ENCODE measurements around the gene NNMT. TPM values are rescaled to one million over a fixed set of nuclear protein-coding genes. Genes with fewer than 3 reads are reported as not detected.
A peak's percentile ranks its signal among the peaks of the same experiment; 100 is the strongest.

NNMT gene
- total and polyA plus RNA-seq, 9 of the 15 experiments (the other 6 are each of a cell fraction or from before 2014, with no cell fraction given), result 6.1 to 15.0 (median 11.2) TPM

- 0 out of 2 replicates have a peak, but pooled peaks have one; percentile 34 for TF ChIP-seq AFF4 (CRISPR knock-in tag; IDR thresholded peaks at IDR 0.05)
Measured at GRCh38 chr11:114296605-114297372, 590 bp downstream of the NNMT start (continued).

- no peak overlapping the region for H3K4me3 ChIP-seq
- no peaks in the 10 kb centered on the region for H3K9me3 ChIP-seq (replicated peaks; ENCODE audit: control insufficient read depth, insufficient read depth, low read depth, low read length)
- 36% methylated on average over 8 of the region's 8 CpGs for WGBS (ENCODE audit: insufficient coverage, low coverage, missing lambda C conversion rate)
- peaks cover 2% of the 10 kb centered on the region; the same call in 1 of the 3 replicates for H3K79me2 ChIP-seq (ENCODE audit: control insufficient read depth, insufficient read depth, low read length)
- ATAC-seq (peak; percentile 24), DNase-seq (ENCODE audit: extremely low read depth in 1 of 4, low spot score in 3 of 4) (peak in 3 of 4 experiments; percentile 21 to 48 (median 32)), FAIRE-seq (no peak)
- ChIA-PET POLR2A (interaction anchor here (0.6 to 1.0 kb wide), 3 partner anchors 17 to 272 kb away, joined by 3 to 4 read pairs (median 3); no protein-coding TSS in a partner anchor), CTCF (ENCODE audit: low intra/inter-chr PET ratio) (interaction anchor here (0.7 kb wide), 1 partner anchor 137 kb away, joined by 4 read pairs; no protein-coding TSS in a partner anchor)
- H3K9me1 ChIP-seq (ENCODE audit: control insufficient read depth, insufficient read depth, low read length), result no peaks in the 10 kb centered on the region
- peak overlapping the region; percentile 16 to 23; a peak in 3 of 4 replicates for H3K9ac ChIP-seq (ENCODE audit: insufficient read depth in 1 of 2, low read depth in 2 of 2, low read length in 2 of 2)
- H3K27me3 ChIP-seq (ENCODE audit: control insufficient read depth in 2 of 2, insufficient read depth in 2 of 2, low read length in 2 of 2), result no peaks in the 10 kb centered on the region
- H3K4me1 ChIP-seq (replicated peaks in 1 of 2; ENCODE audit: control insufficient read depth in 2 of 2, insufficient read depth in 2 of 2, low read length in 2 of 2), result peaks cover 9 to 38% of the 10 kb centered on the region in 2 experiments
- in situ Hi-C loops (cut with MboI), result no loop called here
- intact Hi-C loops (cut with micrococcal nuclease), result loop anchor here (5.0 kb wide), 1 partner anchor 139 kb away; the partner anchor contains the start of gene REXO2
- H3K36me3 ChIP-seq (ENCODE audit: control insufficient read depth, insufficient read depth, low read length), result no peaks in the 10 kb centered on the region
- H4K20me1 ChIP-seq (replicated peaks; ENCODE audit: control insufficient read depth, insufficient read depth, low read length), result no peaks in the 10 kb centered on the region
- H3K4me2 ChIP-seq (ENCODE audit: insufficient read depth, low read length), result peak overlapping the region; percentile 48
- no TSS peak for BruUV-seq (replicated peaks)
- H3K27ac ChIP-seq (ENCODE audit: extremely low read depth, low read depth, low read length), result peak overlapping the region; percentile 39
- H2AFZ ChIP-seq (ENCODE audit: low read depth, low read length), result peak overlapping the region; percentile 90
- no peak for TF ChIP-seq ETV6 (IDR thresholded peaks at IDR 0.05; ENCODE audit: borderline replicate concordance in 1 of 2, low read depth in 2 of 2, low read length in 1 of 2)
- TF ChIP-seq ETV6 (CRISPR knock-in tag; IDR thresholded peaks at IDR 0.05; ENCODE audit: borderline replicate concordance), result no peak
- no peak for TF ChIP-seq MEF2A (IDR thresholded peaks at IDR 0.05; ENCODE audit: control insufficient read depth, low read depth, low read length)
- TF ChIP-seq CHD1 (IDR thresholded peaks at IDR 0.05; ENCODE audit: low read length), result no peak
- no peak for TF ChIP-seq XRCC4 (IDR thresholded peaks at IDR 0.05; ENCODE audit: extremely low read depth, insufficient read depth, insufficient read length)
- TF ChIP-seq CHCHD3 (CRISPR knock-in tag; IDR thresholded peaks at IDR 0.05), result no peak
- no peak for TF ChIP-seq GTF2F1 (IDR thresholded peaks at IDR 0.05; ENCODE audit: low read depth, low read length)
- TF ChIP-seq MEIS2 (IDR thresholded peaks at IDR 0.05; ENCODE audit: partially characterized antibody), result peak; percentile 58
- TF ChIP-seq PRPF4 (IDR thresholded peaks at IDR 0.05; ENCODE audit: insufficient read depth, low read depth, low read length, poor library complexity, severe bottlenecking), result no peak
- no peak for TF ChIP-seq ZNF586 (CRISPR knock-in tag; conservative IDR thresholded peaks at IDR 0.05)
- TF ChIP-seq CBX3 (IDR thresholded peaks at IDR 0.05; ENCODE audit: borderline replicate concordance in 1 of 2, low read length in 2 of 2), result no peak
- TF ChIP-seq ZC3H8 (IDR thresholded peaks at IDR 0.05), result no peak
- no peak for TF ChIP-seq HNRNPK (IDR thresholded peaks at IDR 0.05; ENCODE audit: low read depth, low read length, poor library complexity, severe bottlenecking)
Measured at GRCh38 chr11:114297806-114298709, 1.9 kb downstream of the NNMT start.

All from K562 (cell line).